PFSK-1 (cell line): Measurements from ENCODE around the gene PARD3B.

Experiments
- FOXP2 ChIP-seq: optimal IDR thresholded peaks from 2 replicates; pipeline ENCODE3; 2011; ENCODE audit warnings: borderline replicate concordance, control low read depth, inconsistent platforms; ENCODE audit not compliant: insufficient read depth; ENCODE audit errors: extremely low read length, extremely low read depth
- POLR2AphosphoS5 ChIP-seq: IDR thresholded peaks from 2 replicates; pipeline ENCODE4 v1.6.1; 2012; ENCODE audit warnings: low read depth, mild to moderate bottlenecking, control low read depth, low read length, moderate library complexity
- SIN3A ChIP-seq: IDR thresholded peaks from 2 replicates; pipeline ENCODE4 v1.6.1; 2012; ENCODE audit warnings: mild to moderate bottlenecking, low read length, moderate library complexity, borderline replicate concordance; ENCODE audit not compliant: insufficient read depth
- TAF1 ChIP-seq: IDR thresholded peaks from 2 replicates; pipeline ENCODE4 v1.6.1; 2012; ENCODE audit warnings: low read length, control low read depth, borderline replicate concordance; ENCODE audit not compliant: insufficient read depth
- TF ChIP-seq, protein P1 (sequence below), 2 experiments: IDR thresholded peaks; 2 replicates each; pipeline versions ENCODE4 v1.6.1 to v1.8.0; 2011 to 2012; ENCODE audit warnings: low read depth in 2 of 2, low read length in 2 of 2, control low read depth in 1 of 2, inconsistent platforms in 1 of 2, mild to moderate bottlenecking in 1 of 2, moderate library complexity in 1 of 2; ENCODE audit not compliant: insufficient read depth in 1 of 2

The PARD3B gene

DNA sequence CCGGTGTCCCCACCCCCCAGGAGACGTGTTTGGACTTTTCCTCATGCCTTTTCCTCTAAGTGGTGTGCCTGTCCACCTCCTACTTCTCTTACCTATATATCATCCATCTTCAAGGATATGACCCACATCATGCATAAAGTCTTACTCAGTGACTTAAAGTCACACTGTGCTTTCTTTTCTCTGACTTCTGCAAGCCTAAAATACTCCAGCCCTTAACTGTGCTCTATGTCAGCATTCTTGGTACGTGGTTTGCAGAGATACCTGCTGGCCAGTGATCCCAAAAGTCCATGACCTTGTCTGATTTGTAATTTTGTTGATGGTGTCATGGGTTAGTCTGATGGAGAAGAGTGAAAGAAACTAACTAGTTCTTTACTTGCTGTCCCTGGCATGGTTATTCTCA is 743.4 kb downstream of the PARD3B start:
- no peak for TF ChIP-seq POLR2AphosphoS5
- TF ChIP-seq, protein P1, sequence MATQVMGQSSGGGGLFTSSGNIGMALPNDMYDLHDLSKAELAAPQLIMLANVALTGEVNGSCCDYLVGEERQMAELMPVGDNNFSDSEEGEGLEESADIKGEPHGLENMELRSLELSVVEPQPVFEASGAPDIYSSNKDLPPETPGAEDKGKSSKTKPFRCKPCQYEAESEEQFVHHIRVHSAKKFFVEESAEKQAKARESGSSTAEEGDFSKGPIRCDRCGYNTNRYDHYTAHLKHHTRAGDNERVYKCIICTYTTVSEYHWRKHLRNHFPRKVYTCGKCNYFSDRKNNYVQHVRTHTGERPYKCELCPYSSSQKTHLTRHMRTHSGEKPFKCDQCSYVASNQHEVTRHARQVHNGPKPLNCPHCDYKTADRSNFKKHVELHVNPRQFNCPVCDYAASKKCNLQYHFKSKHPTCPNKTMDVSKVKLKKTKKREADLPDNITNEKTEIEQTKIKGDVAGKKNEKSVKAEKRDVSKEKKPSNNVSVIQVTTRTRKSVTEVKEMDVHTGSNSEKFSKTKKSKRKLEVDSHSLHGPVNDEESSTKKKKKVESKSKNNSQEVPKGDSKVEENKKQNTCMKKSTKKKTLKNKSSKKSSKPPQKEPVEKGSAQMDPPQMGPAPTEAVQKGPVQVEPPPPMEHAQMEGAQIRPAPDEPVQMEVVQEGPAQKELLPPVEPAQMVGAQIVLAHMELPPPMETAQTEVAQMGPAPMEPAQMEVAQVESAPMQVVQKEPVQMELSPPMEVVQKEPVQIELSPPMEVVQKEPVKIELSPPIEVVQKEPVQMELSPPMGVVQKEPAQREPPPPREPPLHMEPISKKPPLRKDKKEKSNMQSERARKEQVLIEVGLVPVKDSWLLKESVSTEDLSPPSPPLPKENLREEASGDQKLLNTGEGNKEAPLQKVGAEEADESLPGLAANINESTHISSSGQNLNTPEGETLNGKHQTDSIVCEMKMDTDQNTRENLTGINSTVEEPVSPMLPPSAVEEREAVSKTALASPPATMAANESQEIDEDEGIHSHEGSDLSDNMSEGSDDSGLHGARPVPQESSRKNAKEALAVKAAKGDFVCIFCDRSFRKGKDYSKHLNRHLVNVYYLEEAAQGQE (IDR thresholded peaks at IDR 0.05; ENCODE audit: insufficient read depth in 1 of 2, low read depth in 2 of 2, low read length in 2 of 2): no peak
- TF ChIP-seq TAF1: no peak
- TF ChIP-seq SIN3A: no peak
- TF ChIP-seq FOXP2: no peak

DNA sequence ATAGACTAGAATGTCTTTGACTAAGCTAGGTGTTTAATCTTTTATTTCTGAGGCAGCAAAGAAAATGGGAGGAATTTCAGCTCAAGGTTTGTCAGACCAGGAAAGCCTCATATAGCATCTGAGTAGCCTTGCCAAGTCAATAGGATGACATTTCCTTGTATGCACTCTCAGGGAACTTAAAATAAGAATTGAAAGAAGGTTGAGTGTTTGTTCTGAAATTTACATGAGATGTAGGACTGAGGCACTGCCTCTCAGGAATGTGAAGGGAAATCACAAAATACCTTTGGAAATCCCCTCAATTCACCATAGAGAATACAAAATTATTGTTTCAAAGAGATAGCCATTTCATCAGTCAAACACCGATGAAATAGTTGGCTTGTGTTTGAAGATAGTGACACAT is 745.0 kb downstream of the PARD3B start:
- TF ChIP-seq SIN3A (no peak), TAF1 (no peak), POLR2AphosphoS5 (no peak), FOXP2 (no peak)
- TF ChIP-seq, protein P1 (IDR thresholded peaks at IDR 0.05; ENCODE audit: insufficient read depth in 1 of 2, low read depth in 2 of 2, low read length in 2 of 2): no peak

DNA sequence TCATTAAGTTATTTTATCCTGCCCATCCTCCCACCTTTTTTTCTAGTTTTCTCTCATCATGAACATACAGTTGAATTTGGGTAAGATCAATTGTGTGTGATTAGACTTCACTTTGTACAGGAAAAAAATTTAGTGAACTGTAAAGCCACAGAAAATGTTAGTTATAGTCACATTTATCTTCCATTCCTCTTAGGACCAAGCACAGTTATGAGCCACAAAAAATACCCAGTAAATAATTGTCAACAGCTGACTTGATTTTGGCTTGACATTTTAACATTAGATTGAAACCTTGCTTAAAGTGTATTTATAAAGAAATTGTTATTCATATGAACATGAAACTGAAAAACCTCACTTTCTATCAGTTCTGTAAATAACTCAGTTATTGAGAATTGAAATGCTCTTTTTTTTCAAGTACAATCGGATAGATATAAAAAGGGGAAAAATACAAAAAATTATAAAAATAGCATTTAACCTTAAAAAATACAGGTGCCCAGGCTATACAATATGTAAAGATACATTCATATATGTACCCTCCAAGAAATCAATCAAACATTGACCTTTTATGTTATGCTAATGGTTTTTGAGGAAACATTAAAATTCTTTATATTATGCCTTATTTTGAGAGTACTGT is 747.5 kb downstream of the PARD3B start:
- TF ChIP-seq SIN3A (no peak), POLR2AphosphoS5 (no peak), TAF1 (no peak), FOXP2 (no peak)
- TF ChIP-seq, protein P1 (IDR thresholded peaks at IDR 0.05; ENCODE audit: insufficient read depth in 1 of 2, low read depth in 2 of 2, low read length in 2 of 2): no peak

DNA sequence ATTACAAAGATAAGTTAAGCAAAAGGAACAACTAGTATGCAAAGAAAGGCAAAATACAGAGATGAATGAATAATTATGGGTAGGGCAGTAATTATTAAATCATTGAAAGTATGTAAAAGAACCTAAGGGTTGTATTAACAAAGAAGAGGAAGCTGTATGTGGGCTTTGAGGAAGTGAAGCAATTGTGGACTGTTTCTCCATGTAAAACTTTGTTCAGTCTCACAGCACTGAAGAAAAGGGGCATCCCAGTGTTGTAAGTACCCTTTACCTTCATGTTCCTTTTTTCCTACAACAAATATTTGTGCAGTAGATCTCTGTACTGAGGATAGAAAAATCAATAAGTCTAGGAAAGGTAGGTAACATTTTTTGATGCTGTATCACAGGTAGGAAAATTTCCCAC is 748.3 kb downstream of the PARD3B start:
- TF ChIP-seq, protein P1 (IDR thresholded peaks at IDR 0.05; ENCODE audit: insufficient read depth in 1 of 2, low read depth in 2 of 2, low read length in 2 of 2): no peak
- TF ChIP-seq FOXP2: no peak
- TF ChIP-seq TAF1: no peak
- no peak for TF ChIP-seq SIN3A
- TF ChIP-seq POLR2AphosphoS5: no peak

DNA sequence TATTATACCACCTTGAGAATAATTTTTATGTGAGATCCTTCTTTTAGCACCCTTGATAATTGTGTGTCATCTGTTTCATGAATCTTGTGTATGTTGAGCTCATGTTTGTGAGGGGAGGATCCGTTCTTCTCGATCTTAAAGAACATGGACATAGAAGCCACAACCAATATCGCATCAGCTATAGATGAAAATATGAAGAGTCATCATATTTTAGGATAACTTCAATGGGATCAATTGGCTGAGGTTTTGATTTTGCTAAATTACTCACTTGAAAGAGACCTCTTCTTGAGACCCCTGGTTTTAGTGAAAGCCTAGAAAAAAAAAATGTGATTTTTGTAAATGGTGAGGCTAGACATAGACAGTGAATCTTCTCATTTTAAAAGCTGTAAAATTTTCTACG is 751.7 kb downstream of the PARD3B start:
- TF ChIP-seq, protein P1 (IDR thresholded peaks at IDR 0.05; ENCODE audit: insufficient read depth in 1 of 2, low read depth in 2 of 2, low read length in 2 of 2): no peak
- no peak for TF ChIP-seq POLR2AphosphoS5
- no peak for TF ChIP-seq FOXP2
- TF ChIP-seq SIN3A: no peak
- no peak for TF ChIP-seq TAF1
